KOPT-K1 (cell line): ENCODE data around the gene CNNM4.
"Not testable (repeated sequence)": the region's sequence is repeated elsewhere in the genome, so short reads cannot be mapped to it uniquely, and the experiment has no call there.

Experiments
- H3K27ac ChIP-seq: fragments of 200-600 bp; sonication (generic); 2 replicates; pipeline ENCODE4 v1.5.1; 2016; ENCODE audit warnings: antibody characterized with exemption, mild to moderate bottlenecking, low read depth, low read length; ENCODE audit not compliant: poor library complexity, severe bottlenecking
- H3K36me3 ChIP-seq: fragments of 200-600 bp; sonication (generic); 2 replicates; pipeline ENCODE4 v1.5.1; 2017; ENCODE audit warnings: antibody characterized with exemption, mild to moderate bottlenecking, low read length, moderate library complexity; ENCODE audit not compliant: insufficient read depth
- H3K9me3 ChIP-seq: fragments of 200-600 bp; sonication (generic); 2 replicates; pipeline ENCODE4 v1.5.1; 2017; ENCODE audit warnings: antibody characterized with exemption, low read length, mild to moderate bottlenecking; ENCODE audit not compliant: insufficient read depth, poor library complexity, severe bottlenecking

The CNNM4 gene

DNA sequence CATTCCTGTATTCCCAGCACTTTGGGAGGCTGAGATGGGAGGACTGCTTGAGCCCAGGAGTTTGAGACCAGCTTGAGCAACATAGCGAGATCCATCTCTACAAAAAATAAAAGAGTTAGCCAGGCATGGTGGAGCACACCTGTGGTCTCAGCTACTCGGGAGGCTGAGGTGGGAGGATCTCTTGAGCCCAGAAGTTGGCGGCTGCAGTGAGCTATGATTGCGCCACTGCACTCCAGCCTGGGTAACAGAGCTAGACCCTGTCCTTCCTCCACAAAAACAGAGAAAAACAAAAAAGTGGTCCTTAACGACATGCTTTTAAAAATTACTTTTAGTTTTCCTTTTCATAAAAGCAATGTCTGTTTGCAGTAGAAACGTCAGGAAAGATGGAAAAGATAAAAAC, 35.8 kb downstream of the CNNM4 start:
- not testable (repeated sequence) for H3K27ac ChIP-seq, H3K9me3 ChIP-seq
- H3K36me3 ChIP-seq = peaks cover 11% of the 10 kb centered on the region; the same call in 1 of the 2 replicates

- H3K27ac ChIP-seq = no peak overlapping the region
- peaks cover 17% of the 10 kb centered on the region; the same call in 1 of the 2 replicates for H3K36me3 ChIP-seq
- no peaks in the 10 kb centered on the region for H3K9me3 ChIP-seq
These were observed 36.4 kb downstream of the CNNM4 start for GRCh38 chr2:96797066-96797625.

DNA sequence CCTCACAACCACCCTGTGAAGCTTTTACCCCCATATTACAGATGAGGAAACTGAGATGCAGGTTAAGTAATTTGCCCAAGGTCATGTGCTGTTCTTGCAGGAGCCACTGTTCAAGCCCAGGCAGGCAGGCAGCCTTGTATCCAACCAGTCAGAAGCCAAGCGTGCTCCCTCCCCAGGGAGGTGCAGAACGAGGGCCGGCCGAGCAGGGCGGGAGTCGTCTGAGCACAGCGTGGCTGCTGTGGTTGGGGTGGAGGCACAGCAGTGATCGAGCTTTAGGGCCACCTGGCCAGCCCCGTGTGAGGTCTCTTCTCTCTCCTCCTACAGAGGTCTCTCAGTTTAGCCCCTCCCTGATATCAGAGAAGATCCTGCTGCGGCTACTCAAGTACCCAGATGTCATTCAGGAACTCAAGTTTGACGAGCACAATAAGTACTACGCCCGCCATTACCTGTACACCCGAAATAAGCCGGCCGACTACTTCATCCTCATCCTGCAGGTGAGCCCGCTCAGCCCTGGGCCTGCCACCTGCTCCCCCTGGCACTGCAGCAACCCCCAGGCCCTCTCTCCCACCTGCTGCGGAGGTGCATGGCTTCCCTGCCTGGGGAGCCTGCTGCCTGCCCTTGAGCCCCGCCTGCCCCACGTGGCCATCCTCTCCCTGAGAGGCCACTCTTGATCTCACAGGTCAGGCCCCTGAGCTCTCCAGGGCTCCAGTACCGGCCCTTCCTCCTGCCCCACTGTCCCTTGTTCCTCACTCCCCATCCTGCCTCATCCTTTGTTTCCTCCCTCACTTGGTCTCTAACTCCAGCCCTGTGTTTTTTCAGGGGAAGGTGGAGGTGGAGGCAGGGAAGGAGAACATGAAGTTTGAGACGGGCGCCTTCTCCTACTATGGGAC, 38.3 kb downstream of the CNNM4 start:
- no peaks in the 10 kb centered on the region for H3K9me3 ChIP-seq
- peaks cover 18% of the 10 kb centered on the region; the same call in 1 of the 2 replicates for H3K36me3 ChIP-seq
- H3K27ac ChIP-seq = no peak overlapping the region

- Histone ChIP-seq H3K9me3 (no peaks in the 10 kb centered on the region), H3K27ac (peak overlapping the region; percentile 66), H3K36me3 (peaks cover 18% of the 10 kb centered on the region; the same call in 1 of the 2 replicates)
These were observed 38.9 kb downstream of the CNNM4 start for GRCh38 chr2:96799623-96799935.

GRCh38 chr2:96800061-96801004, 39.6 kb downstream of the CNNM4 start:
- H3K36me3 ChIP-seq = peaks cover 18% of the 10 kb centered on the region; the same call in 1 of the 2 replicates
- peak overlapping the region; percentile 66 for H3K27ac ChIP-seq
- no peaks in the 10 kb centered on the region for H3K9me3 ChIP-seq

GRCh38 chr2:96801005-96801785, 40.5 kb downstream of the CNNM4 start:
- peak overlapping the region; percentile 66 for H3K27ac ChIP-seq
- peaks cover 18% of the 10 kb centered on the region; the same call in 1 of the 2 replicates for H3K36me3 ChIP-seq
- no peaks in the 10 kb centered on the region for H3K9me3 ChIP-seq

- H3K36me3 ChIP-seq = peaks cover 18% of the 10 kb centered on the region; the same call in 1 of the 2 replicates
- H3K9me3 ChIP-seq = no peaks in the 10 kb centered on the region
- H3K27ac ChIP-seq = no peak overlapping the region
These were observed 41.3 kb downstream of the CNNM4 start for GRCh38 chr2:96801786-96802595.

DNA sequence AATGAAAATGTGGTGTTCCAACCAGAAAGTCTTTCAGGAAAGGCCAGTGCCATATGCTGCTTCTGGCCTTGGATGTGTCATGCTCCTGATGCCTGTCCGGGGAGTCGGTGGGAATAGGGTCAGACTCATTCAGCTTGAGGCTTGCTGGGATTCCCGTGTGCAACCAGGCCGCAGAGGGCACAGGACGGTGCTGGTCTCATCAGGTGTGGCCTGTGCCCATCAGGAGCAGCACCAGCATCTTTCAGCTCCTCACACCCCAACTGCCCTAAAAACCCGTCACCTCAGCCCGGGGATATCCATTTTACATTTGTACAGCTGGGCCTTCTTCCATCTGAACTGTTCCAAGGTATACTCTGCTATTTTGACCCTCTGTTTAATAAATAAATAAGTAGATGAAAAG, 42.0 kb downstream of the CNNM4 start:
- H3K27ac ChIP-seq = no peak overlapping the region
- peaks cover 18% of the 10 kb centered on the region; the same call in 1 of the 2 replicates for H3K36me3 ChIP-seq
- no peaks in the 10 kb centered on the region for H3K9me3 ChIP-seq

GRCh38 chr2:96804986-96805385, 44.3 kb downstream of the CNNM4 start:
- no peak overlapping the region for H3K27ac ChIP-seq
- H3K9me3 ChIP-seq = no peaks in the 10 kb centered on the region
- H3K36me3 ChIP-seq = peaks cover 14% of the 10 kb centered on the region; the same call in 1 of the 2 replicates

DNA sequence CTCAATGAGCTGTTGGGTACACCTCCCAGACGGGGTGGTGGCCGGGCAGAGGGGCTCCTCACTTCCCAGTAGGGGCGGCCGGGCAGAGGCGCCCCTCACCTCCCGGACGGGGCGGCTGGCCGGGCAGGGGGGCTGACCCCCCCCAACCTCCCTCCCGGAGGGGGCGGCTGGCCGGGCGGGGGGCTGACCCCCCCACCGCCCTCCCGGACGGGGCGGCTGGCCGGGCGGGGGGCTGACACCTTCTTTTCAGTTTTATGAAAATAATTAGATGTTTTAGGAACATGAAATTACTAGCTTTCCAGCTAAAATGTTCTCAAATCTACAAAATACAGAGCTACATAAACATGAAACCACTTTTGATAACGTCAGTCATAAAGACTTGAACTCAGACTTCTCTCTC, 45.2 kb downstream of the CNNM4 start:
- Histone ChIP-seq H3K36me3 (peaks cover 14% of the 10 kb centered on the region; the same call in 1 of the 2 replicates), H3K27ac (peak overlapping the region; percentile 45)
- not testable (repeated sequence) for H3K9me3 ChIP-seq

- no peaks in the 10 kb centered on the region for H3K9me3 ChIP-seq
- H3K27ac ChIP-seq = peak overlapping the region; percentile 45
- peaks cover 9% of the 10 kb centered on the region; the same call in 1 of the 2 replicates for H3K36me3 ChIP-seq
These were observed 45.9 kb downstream of the CNNM4 start for GRCh38 chr2:96806468-96807126.

DNA sequence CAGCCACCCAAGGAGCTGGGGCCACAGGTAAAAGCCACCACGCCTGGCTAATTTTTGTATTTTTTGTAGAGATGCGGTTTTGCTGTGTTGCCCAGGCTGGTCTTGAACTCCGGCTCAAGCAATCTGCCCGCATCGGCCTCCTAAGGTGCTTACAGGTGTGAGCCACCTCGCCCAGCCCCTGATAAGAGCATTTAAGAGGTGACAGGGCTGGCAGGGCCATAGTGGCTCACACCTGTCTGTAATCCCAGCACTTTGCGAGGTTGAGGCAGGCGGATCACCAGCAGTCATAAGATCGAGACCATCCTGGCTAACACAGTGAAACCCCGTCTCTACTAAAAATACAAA, 46.4 kb downstream of the CNNM4 start:
- no peaks in the 10 kb centered on the region for H3K9me3 ChIP-seq
- peaks cover 4% of the 10 kb centered on the region; the same call in 1 of the 2 replicates for H3K36me3 ChIP-seq
- peak overlapping the region; percentile 45 for H3K27ac ChIP-seq

DNA sequence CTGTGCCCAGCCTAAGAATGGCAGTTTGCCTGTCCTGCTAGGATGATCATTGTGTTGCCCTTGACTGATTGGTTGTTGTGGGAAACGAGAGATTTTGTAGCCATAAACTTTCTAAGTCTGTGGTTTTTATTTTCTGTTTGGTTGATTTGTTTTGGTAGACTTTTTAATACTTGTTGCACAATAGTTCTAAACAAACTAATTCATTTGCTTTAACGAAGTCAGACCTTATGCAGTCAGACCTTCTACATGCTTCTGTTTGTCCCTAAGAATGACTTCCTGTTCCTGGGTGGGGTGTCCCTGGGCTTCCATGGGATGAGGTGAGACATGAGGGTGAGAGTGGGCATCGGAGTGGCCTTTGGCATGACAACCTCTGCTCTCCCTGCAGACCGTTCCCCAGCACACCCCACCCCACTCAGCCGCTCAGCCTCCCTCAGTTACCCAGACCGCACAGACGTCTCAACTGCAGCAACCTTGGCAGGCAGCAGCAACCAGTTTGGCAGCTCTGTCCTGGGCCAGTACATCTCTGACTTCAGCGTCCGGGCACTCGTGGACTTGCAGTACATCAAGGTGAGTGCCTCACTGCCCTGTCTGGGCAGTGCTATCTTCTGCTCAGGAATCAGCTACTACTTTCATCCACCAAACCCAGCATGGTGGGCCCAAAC, 47.6 kb downstream of the CNNM4 start:
- Histone ChIP-seq H3K27ac (no peak overlapping the region), H3K9me3 (no peaks in the 10 kb centered on the region), H3K36me3 (peaks cover 12% of the 10 kb centered on the region; the same call in 1 of the 2 replicates)
